HCT116 (cell line): ENCODE measurements around the gene ADAMTS20. TPM values are rescaled to one million over a fixed set of nuclear protein-coding genes. Genes with fewer than 3 reads are reported as not detected.

Experiments
- ATAC-seq: fragments of 200-7000 bp; cut with Tn5 transposase; 2 replicates; pipeline ENCODE4 v1.9.1; 2020; ENCODE audit warnings: mild to moderate bottlenecking, moderate library complexity
- BruUV-seq: library from RNA; stranded (reverse); fragments of 400-500 nt; replicated peaks from 2 replicates; lab custom pipeline; 2021; lab: Mats Ljungman, UMichigan
- CTCF ChIA-PET: fragments of 300-600 bp; sonication (Branson Sonifier 250); formaldehyde crosslinking; loops from one replicate; lab custom pipeline; 2021; ENCODE audit warnings: antibody characterized with exemption; lab: Charles Lee
- POLR2A ChIA-PET: fragments of 300-600, 350-600 bp; sonication (Branson Sonifier 250); formaldehyde crosslinking; loops from one replicate; lab custom pipeline; 2021; ENCODE audit warnings: antibody characterized with exemption; lab: Charles Lee
- RAD21 ChIA-PET, 2 experiments: fragments of 300-600 bp; sonication (Branson Sonifier 250); formaldehyde crosslinking; loops; one replicate each; lab custom pipeline; 2023; ENCODE audit warnings: low total read pairs in 2 of 2; ENCODE audit not compliant: uncharacterized antibody in 2 of 2, unreplicated experiment in 2 of 2, low non-redundant PET in 1 of 2; lab: Charles Lee
- DNase-seq: peaks from one replicate; pipeline ENCODE4 v3.0.0-alpha.2; 2010; ENCODE audit warnings: low read depth, low spot score
- H2AFZ ChIP-seq: fragments of 200-600 bp; shearing (Covaris generic), sonication (generic); 2 replicates; pipeline ENCODE4 v1.6.1; 2017; ENCODE audit warnings: low read depth, mixed run types, mixed read lengths, antibody characterized with exemption, low read length; ENCODE audit not compliant: poor library complexity, severe bottlenecking
- H3K27ac ChIP-seq: 2 replicates; pipeline ENCODE4 v1.5.1; 2012; ENCODE audit warnings: low read depth, low read length
- H3K27me3 ChIP-seq: fragments of 200-600 bp; sonication (generic); 2 replicates; pipeline ENCODE4 v1.6.1; 2016; ENCODE audit warnings: mixed run types, low read length, mixed read lengths; ENCODE audit not compliant: insufficient read depth
- H3K36me3 ChIP-seq, 2 experiments: fragments of 200-500 bp in 1 of 2; fragments of 200-600 bp in 1 of 2; sonication (Bioruptor generic) in 1 of 2; sonication (generic) in 1 of 2; 2 replicates each; pipeline versions ENCODE4 v1.5.1 to v1.6.1; 2014 to 2016; ENCODE audit warnings: low read length in 2 of 2, inconsistent platforms in 1 of 2, mixed read lengths in 1 of 2, mixed run types in 1 of 2; ENCODE audit not compliant: insufficient read depth in 2 of 2, control insufficient read depth in 1 of 2
- H3K4me1 ChIP-seq, 2 experiments: fragments of 200-600 bp in 1 of 2; sonication (generic) in 1 of 2; 2 replicates each; pipeline versions ENCODE4 v1.5.1 to v1.6.1; 2012 to 2017; ENCODE audit warnings: low read length in 2 of 2, inconsistent platforms in 1 of 2, mild to moderate bottlenecking in 1 of 2, mixed read lengths in 1 of 2, mixed run types in 1 of 2, moderate library complexity in 1 of 2; ENCODE audit not compliant: insufficient read depth in 2 of 2, control insufficient read depth in 1 of 2
- H3K4me2 ChIP-seq: fragments of 200-600 bp; sonication (generic); 2 replicates; pipeline ENCODE4 v1.6.1; 2017; ENCODE audit warnings: mixed run types, low read length, mixed read lengths
- H3K4me3 ChIP-seq, 2 experiments: fragments of 200-600 bp in 1 of 2; sonication (generic) in 1 of 2; replicated peaks in 1 of 2; 2 replicates each; pipeline ENCODE4 v1.5.1; 2011 to 2016; ENCODE audit warnings: low read length in 2 of 2, control low read depth in 1 of 2, low read depth in 1 of 2, mild to moderate bottlenecking in 1 of 2, mixed read lengths in 1 of 2, mixed run types in 1 of 2
- H3K79me2 ChIP-seq: fragments of 200-600 bp; sonication (generic); 2 replicates; pipeline ENCODE4 v1.6.1; 2017; ENCODE audit warnings: mild to moderate bottlenecking, mixed run types, low read length, moderate library complexity, mixed read lengths; ENCODE audit not compliant: insufficient read depth
- H3K9ac ChIP-seq: fragments of 200-600 bp; sonication (generic); 2 replicates; pipeline ENCODE4 v1.6.1; 2016; ENCODE audit warnings: low read length, mixed read lengths
- H3K9me2 ChIP-seq: fragments of 200-600 bp; sonication (generic), shearing (Covaris generic); 2 replicates; pipeline ENCODE4 v1.6.1; 2017; ENCODE audit warnings: mixed run types, mild to moderate bottlenecking, moderate library complexity; ENCODE audit not compliant: insufficient read depth
- H3K9me3 ChIP-seq, 2 experiments: fragments of 200-500 bp in 1 of 2; fragments of 200-600 bp in 1 of 2; sonication (Bioruptor generic) in 1 of 2; sonication (generic) in 1 of 2; 2 replicates each; pipeline ENCODE4 v1.6.1; 2014 to 2017; ENCODE audit warnings: low read length in 2 of 2, mixed read lengths in 2 of 2, inconsistent platforms in 1 of 2, low read depth in 1 of 2, mild to moderate bottlenecking in 1 of 2, mixed run types in 1 of 2, moderate library complexity in 1 of 2; ENCODE audit not compliant: control insufficient read depth in 1 of 2, insufficient read depth in 1 of 2
- H4K20me1 ChIP-seq: fragments of 200-600 bp; sonication (generic), shearing (Covaris generic); 2 replicates; pipeline ENCODE4 v1.6.1; 2017; ENCODE audit warnings: mixed run types, mild to moderate bottlenecking, moderate library complexity; ENCODE audit not compliant: insufficient read depth
- CEBPB ChIP-seq: IDR thresholded peaks from 2 replicates; pipeline ENCODE4 v1.6.1; 2012; ENCODE audit warnings: low read depth
- EGR1 ChIP-seq: IDR thresholded peaks from 2 replicates; pipeline ENCODE4 v1.6.1; 2012; ENCODE audit warnings: low read depth
- EZH2 ChIP-seq: fragments of 200-600 bp; sonication (generic); IDR thresholded peaks from 2 replicates; pipeline ENCODE4 v1.6.1; 2017; ENCODE audit warnings: antibody characterized with exemption, mixed run types
- FOSL1 ChIP-seq: IDR thresholded peaks from 2 replicates; pipeline ENCODE4 v1.6.1; 2012; ENCODE audit warnings: low read depth
- JUND ChIP-seq: IDR thresholded peaks from 2 replicates; pipeline ENCODE4 v1.6.1; 2012
- POLR2A ChIP-seq: IDR thresholded peaks from 2 replicates; pipeline ENCODE4 v1.7.0; 2011; ENCODE audit warnings: borderline replicate concordance; ENCODE audit not compliant: insufficient read depth, insufficient read length; ENCODE audit errors: extremely low read depth
- POLR2AphosphoS5 ChIP-seq: IDR thresholded peaks from 2 replicates; pipeline ENCODE4 v1.6.1; 2011; ENCODE audit warnings: mild to moderate bottlenecking, low read depth, low read length, moderate library complexity
- RAD21 ChIP-seq: IDR thresholded peaks from 2 replicates; pipeline ENCODE4 v1.6.1; 2012; ENCODE audit warnings: low read depth, mild to moderate bottlenecking
- SRF ChIP-seq: IDR thresholded peaks from 2 replicates; pipeline ENCODE4 v1.6.1; 2012; ENCODE audit warnings: low read depth
- YY1 ChIP-seq: IDR thresholded peaks from 2 replicates; pipeline ENCODE4 v1.6.1; 2011; ENCODE audit warnings: low read length, low read depth, moderate library complexity, mild to moderate bottlenecking; ENCODE audit not compliant: insufficient replicate concordance; ENCODE audit errors: extremely low read depth
- ZFX ChIP-seq: fragments of 450-650 bp; IDR thresholded peaks from 2 replicates; pipeline ENCODE4 v1.6.1; 2017
- ZNF274 ChIP-seq: fragments of 200-500 bp; sonication (Bioruptor generic); IDR thresholded peaks from 2 replicates; pipeline ENCODE4 v1.6.1; 2014; ENCODE audit warnings: mild to moderate bottlenecking, low read depth, low read length, inconsistent platforms
- intact Hi-C: fragments of 100-400 bp; cut with micrococcal nuclease; formaldehyde crosslinking; loops from 2 replicates; pipeline ENCODE4 v1.10.0; 2022
- total RNA-seq: library from RNA; stranded (reverse); gene quantifications from one replicate; pipeline ENCODE4 v1.2.1, GENCODE V29; 2021; ENCODE audit not compliant: unreplicated experiment
- TF ChIP-seq, protein P1 (sequence below), 3 experiments: fragments of 200-600 bp in 1 of 3; sonication (generic) in 1 of 3; IDR thresholded peaks in 2 of 3; conservative IDR thresholded peaks in 1 of 3; 2 replicates each; pipeline ENCODE4 v1.5.1; 2012 to 2017; ENCODE audit warnings: low read depth in 2 of 3, low read length in 2 of 3, antibody characterized with exemption in 1 of 3, borderline replicate concordance in 1 of 3, control low read depth in 1 of 3, mild to moderate bottlenecking in 1 of 3, mixed read lengths in 1 of 3, mixed run types in 1 of 3, moderate library complexity in 1 of 3; ENCODE audit not compliant: insufficient read depth in 1 of 3
- TF ChIP-seq, protein P2 (sequence below): IDR thresholded peaks from 2 replicates; pipeline ENCODE4 v1.6.1; 2011; ENCODE audit warnings: mild to moderate bottlenecking, low read length, moderate library complexity; ENCODE audit not compliant: insufficient replicate concordance; ENCODE audit errors: extremely low read depth

ADAMTS20 gene
- total RNA-seq, 1 experiment from 2014 or later: not detected

DNA sequence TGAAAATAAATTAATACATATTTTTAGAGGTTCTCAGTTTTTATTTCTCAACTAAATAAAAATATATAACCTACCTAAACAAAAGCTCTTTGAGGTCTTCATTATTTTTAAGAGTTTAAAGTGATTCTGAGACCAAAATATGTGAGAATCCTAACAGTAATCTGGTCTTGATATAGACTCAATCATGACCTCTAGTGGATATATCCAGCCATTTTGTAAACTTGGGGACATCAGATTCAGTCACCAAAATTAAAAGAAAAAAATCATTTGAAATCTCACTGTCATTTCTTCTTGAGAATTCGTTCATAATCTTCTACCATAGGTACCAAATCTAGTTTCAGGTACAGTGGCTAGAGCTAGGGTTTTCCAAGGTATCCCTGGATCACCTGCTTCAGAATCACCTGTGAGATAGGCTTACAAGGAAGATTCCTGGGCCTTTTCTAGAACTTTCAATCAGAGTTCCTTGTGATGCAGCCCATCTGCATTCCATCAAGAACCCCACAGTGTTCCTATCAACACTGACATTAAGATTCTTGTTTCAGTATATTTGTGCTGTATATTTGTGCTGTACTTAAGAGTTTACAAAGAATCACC, 214.9 kb downstream of the ADAMTS20 start:
- no TSS peak for BruUV-seq
- Histone ChIP-seq H3K79me2 (no peaks in the 10 kb centered on the region), H3K9me3 (no peaks in the 10 kb centered on the region), H3K4me2 (no peak overlapping the region), H3K9me2 (no peaks in the 10 kb centered on the region), H3K9ac (no peak overlapping the region), H3K36me3 (no peaks in the 10 kb centered on the region), H3K27ac (no peak overlapping the region), H3K4me1 (peaks cover 2 to 11% of the 10 kb centered on the region in 2 experiments; a peak in 2 of 4 replicates), H3K27me3 (no peaks in the 10 kb centered on the region), H2AFZ (peak overlapping the region; percentile 57), H4K20me1 (no peaks in the 10 kb centered on the region), H3K4me3 (no peak overlapping the region)
- POLR2A ChIA-PET: no interaction called here
- intact Hi-C loops: loop anchor here (1.0 to 5.0 kb wide), 2 partner anchors 750 to 854 kb away; partner anchors contain the start of gene PRICKLE1
- peak; percentile 67 for ATAC-seq
- TF ChIP-seq RAD21 (peak; percentile 46), ZFX (no peak)
- TF ChIP-seq, protein P1, sequence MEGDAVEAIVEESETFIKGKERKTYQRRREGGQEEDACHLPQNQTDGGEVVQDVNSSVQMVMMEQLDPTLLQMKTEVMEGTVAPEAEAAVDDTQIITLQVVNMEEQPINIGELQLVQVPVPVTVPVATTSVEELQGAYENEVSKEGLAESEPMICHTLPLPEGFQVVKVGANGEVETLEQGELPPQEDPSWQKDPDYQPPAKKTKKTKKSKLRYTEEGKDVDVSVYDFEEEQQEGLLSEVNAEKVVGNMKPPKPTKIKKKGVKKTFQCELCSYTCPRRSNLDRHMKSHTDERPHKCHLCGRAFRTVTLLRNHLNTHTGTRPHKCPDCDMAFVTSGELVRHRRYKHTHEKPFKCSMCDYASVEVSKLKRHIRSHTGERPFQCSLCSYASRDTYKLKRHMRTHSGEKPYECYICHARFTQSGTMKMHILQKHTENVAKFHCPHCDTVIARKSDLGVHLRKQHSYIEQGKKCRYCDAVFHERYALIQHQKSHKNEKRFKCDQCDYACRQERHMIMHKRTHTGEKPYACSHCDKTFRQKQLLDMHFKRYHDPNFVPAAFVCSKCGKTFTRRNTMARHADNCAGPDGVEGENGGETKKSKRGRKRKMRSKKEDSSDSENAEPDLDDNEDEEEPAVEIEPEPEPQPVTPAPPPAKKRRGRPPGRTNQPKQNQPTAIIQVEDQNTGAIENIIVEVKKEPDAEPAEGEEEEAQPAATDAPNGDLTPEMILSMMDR (IDR thresholded peaks at IDR 0.05 in 2 of 3, conservative IDR thresholded peaks at IDR 0.05 in 1 of 3; ENCODE audit: borderline replicate concordance in 1 of 3, insufficient read depth in 1 of 3, low read depth in 2 of 3, low read length in 2 of 3): peak; percentile 35 to 64 (median 53); a peak in 4 of 6 replicates
- RAD21 ChIA-PET: no interaction called here
- CTCF ChIA-PET: interaction anchor here (0.8 kb wide), 1 partner anchor 107 kb away, joined by 3 read pairs; no protein-coding TSS in a partner anchor
- DNase-seq: peak; percentile 29

DNA sequence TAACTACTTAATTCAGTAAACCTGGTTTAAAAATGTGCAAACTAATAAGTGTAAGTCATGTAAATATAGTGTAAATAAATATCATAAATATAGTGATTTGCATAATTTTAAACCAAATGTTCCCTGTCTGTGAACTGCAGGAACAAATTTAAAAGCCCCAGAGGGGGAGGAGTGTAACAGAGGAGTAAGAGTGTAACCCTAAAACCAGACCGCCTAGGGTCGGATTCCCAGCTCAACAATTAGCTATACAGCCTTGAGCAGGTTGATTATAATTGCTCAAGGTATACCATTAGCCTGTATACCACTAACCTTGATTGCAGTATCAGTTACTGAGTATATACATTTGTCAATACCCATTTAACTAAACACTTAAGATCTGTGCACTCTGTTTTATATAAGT, 218.4 kb downstream of the ADAMTS20 start:
- ATAC-seq: no peak
- no peaks in the 10 kb centered on the region for H3K9me2 ChIP-seq
- intact Hi-C loops: no loop called here
- no peak for DNase-seq
- no peaks in the 10 kb centered on the region for H3K36me3 ChIP-seq
- H3K27ac ChIP-seq: no peak overlapping the region
- H3K4me3 ChIP-seq: no peak overlapping the region
- ChIA-PET RAD21 (no interaction called here), CTCF (no interaction called here), POLR2A (no interaction called here)
- H2AFZ ChIP-seq: no peak overlapping the region
- H3K9ac ChIP-seq: no peak overlapping the region
- H3K4me2 ChIP-seq: no peak overlapping the region
- H4K20me1 ChIP-seq: no peaks in the 10 kb centered on the region
- peaks cover 1 to 3% of the 10 kb centered on the region in 2 experiments; a peak in 2 of 4 replicates for H3K4me1 ChIP-seq
- H3K9me3 ChIP-seq: no peaks in the 10 kb centered on the region
- no peaks in the 10 kb centered on the region for H3K27me3 ChIP-seq
- H3K79me2 ChIP-seq: no peaks in the 10 kb centered on the region
- BruUV-seq: no TSS peak
- no peak for TF ChIP-seq YY1
- TF ChIP-seq, protein P2, sequence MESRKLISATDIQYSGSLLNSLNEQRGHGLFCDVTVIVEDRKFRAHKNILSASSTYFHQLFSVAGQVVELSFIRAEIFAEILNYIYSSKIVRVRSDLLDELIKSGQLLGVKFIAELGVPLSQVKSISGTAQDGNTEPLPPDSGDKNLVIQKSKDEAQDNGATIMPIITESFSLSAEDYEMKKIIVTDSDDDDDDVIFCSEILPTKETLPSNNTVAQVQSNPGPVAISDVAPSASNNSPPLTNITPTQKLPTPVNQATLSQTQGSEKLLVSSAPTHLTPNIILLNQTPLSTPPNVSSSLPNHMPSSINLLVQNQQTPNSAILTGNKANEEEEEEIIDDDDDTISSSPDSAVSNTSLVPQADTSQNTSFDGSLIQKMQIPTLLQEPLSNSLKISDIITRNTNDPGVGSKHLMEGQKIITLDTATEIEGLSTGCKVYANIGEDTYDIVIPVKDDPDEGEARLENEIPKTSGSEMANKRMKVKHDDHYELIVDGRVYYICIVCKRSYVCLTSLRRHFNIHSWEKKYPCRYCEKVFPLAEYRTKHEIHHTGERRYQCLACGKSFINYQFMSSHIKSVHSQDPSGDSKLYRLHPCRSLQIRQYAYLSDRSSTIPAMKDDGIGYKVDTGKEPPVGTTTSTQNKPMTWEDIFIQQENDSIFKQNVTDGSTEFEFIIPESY: no peak
- no peak for TF ChIP-seq ZNF274
- TF ChIP-seq EZH2: no peak
- TF ChIP-seq ZFX: no peak
- TF ChIP-seq JUND: no peak
- no peak for TF ChIP-seq CEBPB
- TF ChIP-seq POLR2A: no peak
- no peak for TF ChIP-seq EGR1
- no peak for TF ChIP-seq FOSL1
- TF ChIP-seq POLR2AphosphoS5: no peak
- TF ChIP-seq SRF: no peak
